Glutamatergic neuron (in vitro differentiated cells): ENCODE data around the gene ARGLU1. TPM values are rescaled to one million over a fixed set of nuclear protein-coding genes. Genes with fewer than 3 reads are reported as not detected.

ENCODE experiments used
- DNase-seq: peaks from one replicate; pipeline ENCODE4 v3.0.0; 2022
- H3K27ac Mint-ChIP-seq: one replicate; pipeline ENCODE4 v1.8.0; 2020; ENCODE audit warnings: mild to moderate bottlenecking, mixed read lengths, inconsistent platforms; ENCODE audit not compliant: unreplicated experiment
- H3K27me3 Mint-ChIP-seq: one replicate; pipeline ENCODE4 v1.8.0; 2020; ENCODE audit warnings: mild to moderate bottlenecking, moderate library complexity, mixed read lengths, inconsistent platforms; ENCODE audit not compliant: unreplicated experiment
- H3K36me3 Mint-ChIP-seq: one replicate; pipeline ENCODE4 v1.8.0; 2020; ENCODE audit warnings: mild to moderate bottlenecking, mixed read lengths, inconsistent platforms; ENCODE audit not compliant: unreplicated experiment
- H3K4me1 Mint-ChIP-seq: one replicate; pipeline ENCODE4 v1.8.0; 2020; ENCODE audit warnings: mild to moderate bottlenecking, low read depth, mixed read lengths, inconsistent platforms; ENCODE audit not compliant: unreplicated experiment
- H3K4me3 Mint-ChIP-seq: one replicate; pipeline ENCODE4 v1.8.0; 2020; ENCODE audit warnings: mild to moderate bottlenecking, mixed read lengths, inconsistent platforms; ENCODE audit not compliant: unreplicated experiment
- H3K9me3 Mint-ChIP-seq: one replicate; pipeline ENCODE4 v1.8.0; 2020; ENCODE audit warnings: mild to moderate bottlenecking, moderate library complexity, mixed read lengths, inconsistent platforms; ENCODE audit not compliant: unreplicated experiment
- total RNA-seq: library from RNA; stranded (reverse); fragmentation: NEBNext Ultra II Directional; extraction: Animal tissue kit (Norgen Biotek cat#: 25700); gene quantifications from one replicate; pipeline ENCODE4 v1.2.1, GENCODE V29; 2021; ENCODE audit not compliant: unreplicated experiment
- TF ChIP-seq, protein P1 (sequence below): fragments of 200-600 bp; sonication (generic); IDR thresholded peaks from one replicate; pipeline ENCODE4 v1.5.0; 2021; ENCODE audit not compliant: partially characterized antibody, unreplicated experiment

Gene ARGLU1
- total RNA-seq, 1 donor from 2014 or later, result 129 TPM

DNA sequence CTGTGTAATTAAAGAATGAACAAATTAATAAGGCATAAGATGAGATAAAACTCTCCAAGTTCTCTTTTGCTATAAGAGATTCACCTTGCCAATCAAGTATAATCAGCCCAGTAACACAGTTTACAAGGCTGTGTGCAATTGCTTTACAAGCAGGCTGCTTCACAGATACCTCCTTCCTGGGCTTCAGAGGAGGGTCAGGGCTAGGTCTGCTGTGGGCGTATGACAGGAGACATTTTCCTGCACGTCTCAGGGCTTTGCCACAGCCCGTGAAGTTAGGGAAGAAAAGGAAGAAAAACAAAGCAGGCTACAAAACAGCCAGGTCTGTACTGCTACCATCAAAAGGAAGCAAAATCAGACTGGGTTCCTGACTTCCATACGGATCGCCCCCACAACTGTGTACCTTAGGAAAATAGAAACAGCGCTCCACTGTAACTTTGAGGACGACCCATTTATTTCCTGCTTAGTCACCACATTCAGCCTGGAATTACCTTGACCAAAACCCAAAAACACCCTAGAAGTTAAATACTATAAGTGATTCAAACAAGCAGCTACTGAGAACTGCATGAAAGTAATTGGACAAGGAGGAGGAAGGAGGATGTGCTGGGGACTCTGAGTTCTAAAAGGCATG is 44.9 kb downstream of the ARGLU1 start:
- Mint-ChIP-seq H3K27ac (no peak overlapping the region), H3K4me3 (no peak overlapping the region), H3K36me3 (no peaks in the 10 kb centered on the region), H3K4me1 (peaks cover 19% of the 10 kb centered on the region), H3K27me3 (no peaks in the 10 kb centered on the region), H3K9me3 (peaks cover 2% of the 10 kb centered on the region)
- TF ChIP-seq, protein P1, sequence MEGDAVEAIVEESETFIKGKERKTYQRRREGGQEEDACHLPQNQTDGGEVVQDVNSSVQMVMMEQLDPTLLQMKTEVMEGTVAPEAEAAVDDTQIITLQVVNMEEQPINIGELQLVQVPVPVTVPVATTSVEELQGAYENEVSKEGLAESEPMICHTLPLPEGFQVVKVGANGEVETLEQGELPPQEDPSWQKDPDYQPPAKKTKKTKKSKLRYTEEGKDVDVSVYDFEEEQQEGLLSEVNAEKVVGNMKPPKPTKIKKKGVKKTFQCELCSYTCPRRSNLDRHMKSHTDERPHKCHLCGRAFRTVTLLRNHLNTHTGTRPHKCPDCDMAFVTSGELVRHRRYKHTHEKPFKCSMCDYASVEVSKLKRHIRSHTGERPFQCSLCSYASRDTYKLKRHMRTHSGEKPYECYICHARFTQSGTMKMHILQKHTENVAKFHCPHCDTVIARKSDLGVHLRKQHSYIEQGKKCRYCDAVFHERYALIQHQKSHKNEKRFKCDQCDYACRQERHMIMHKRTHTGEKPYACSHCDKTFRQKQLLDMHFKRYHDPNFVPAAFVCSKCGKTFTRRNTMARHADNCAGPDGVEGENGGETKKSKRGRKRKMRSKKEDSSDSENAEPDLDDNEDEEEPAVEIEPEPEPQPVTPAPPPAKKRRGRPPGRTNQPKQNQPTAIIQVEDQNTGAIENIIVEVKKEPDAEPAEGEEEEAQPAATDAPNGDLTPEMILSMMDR, result no peak
- DNase-seq, result no peak

GRCh38 chr13:106522112-106522705 is 45.7 kb downstream of the ARGLU1 start:
- Mint-ChIP-seq H3K4me3 (no peak overlapping the region), H3K27me3 (no peaks in the 10 kb centered on the region), H3K36me3 (no peaks in the 10 kb centered on the region), H3K27ac (no peak overlapping the region), H3K4me1 (peaks cover 20% of the 10 kb centered on the region), H3K9me3 (peaks cover 2% of the 10 kb centered on the region)
- TF ChIP-seq, protein P1, result no peak
- DNase-seq, result no peak

DNA sequence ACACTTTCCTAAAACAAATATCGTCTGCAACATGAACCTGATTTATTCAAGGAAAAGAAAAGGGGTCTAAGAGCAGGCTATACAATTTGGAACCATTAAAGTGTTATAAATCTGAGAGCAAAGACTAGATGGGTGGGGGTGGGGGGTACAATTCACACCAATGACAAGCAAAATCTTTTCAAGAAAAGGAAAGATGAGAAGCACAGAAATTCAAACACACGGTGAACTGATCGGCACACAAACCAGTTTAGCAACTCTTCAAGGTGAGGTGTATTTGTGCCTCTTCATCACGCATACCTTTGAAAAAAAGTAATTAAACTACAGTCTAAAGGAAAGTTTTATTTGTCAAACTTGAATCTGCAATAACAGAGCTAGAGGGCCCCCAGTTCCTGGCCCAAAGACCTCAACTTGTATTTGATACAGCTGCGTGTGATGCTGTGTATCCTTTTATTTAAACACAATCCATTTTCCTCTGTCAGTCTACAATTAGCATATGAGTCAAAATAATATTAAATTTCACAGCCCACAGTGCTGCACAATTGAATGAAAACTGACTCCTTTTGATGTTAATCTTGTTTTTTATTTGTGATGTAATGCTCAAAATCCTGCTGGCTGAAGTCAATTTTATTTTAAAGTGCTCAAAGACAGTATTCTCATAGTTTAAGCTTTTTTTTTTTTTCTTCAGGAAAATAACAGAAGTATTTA is 46.7 kb downstream of the ARGLU1 start:
- no peak for DNase-seq
- H3K36me3 Mint-ChIP-seq, result no peaks in the 10 kb centered on the region
- no peak overlapping the region for H3K4me3 Mint-ChIP-seq
- peaks cover 2% of the 10 kb centered on the region for H3K9me3 Mint-ChIP-seq
- TF ChIP-seq, protein P1, result no peak
- H3K27ac Mint-ChIP-seq, result no peak overlapping the region
- H3K27me3 Mint-ChIP-seq, result no peaks in the 10 kb centered on the region
- peaks cover 25% of the 10 kb centered on the region for H3K4me1 Mint-ChIP-seq

DNA sequence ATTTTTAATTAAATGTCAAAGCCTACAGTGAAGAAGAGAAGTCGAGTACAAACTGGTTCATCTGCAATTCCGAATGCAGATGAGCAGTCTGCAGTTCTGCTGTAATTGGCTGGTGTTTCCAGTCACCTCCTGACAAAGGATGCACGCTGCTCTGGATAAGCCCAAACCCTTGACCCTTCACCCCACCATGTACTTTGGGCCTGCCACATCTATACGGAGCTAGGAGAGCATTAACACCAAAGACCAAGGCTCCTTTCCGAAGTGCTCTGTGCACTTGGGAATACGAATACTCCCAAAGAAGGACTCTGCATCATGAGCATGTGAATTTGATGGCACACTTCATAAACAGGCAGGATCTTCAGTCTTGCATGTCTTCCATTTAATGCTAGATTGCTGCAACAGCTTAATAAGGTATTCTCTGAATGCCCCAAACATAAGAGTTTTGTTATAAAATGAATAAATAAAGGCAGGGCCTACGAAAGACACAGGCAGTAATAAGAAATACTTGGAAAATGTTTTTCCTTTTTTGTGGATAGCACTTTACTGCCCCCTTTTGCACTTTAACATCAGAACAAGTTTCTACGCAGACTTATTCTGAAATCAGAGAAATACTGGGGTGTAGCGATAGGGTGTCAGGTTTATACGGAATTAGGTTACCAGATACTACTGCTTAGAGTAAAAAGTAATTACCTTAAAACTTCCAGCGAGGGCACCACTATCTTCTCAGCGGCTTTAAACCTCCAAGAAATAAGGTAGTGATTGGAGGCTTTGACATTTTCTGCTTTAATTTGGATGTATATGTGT is 47.5 kb downstream of the ARGLU1 start:
- Mint-ChIP-seq H3K36me3 (no peaks in the 10 kb centered on the region), H3K27ac (no peak overlapping the region), H3K9me3 (peaks cover 2% of the 10 kb centered on the region), H3K4me3 (no peak overlapping the region), H3K4me1 (peaks cover 27% of the 10 kb centered on the region), H3K27me3 (no peaks in the 10 kb centered on the region)
- TF ChIP-seq, protein P1, result no peak
- DNase-seq, result no peak
